SIG-M5 treated with dmso at 0.1 percent for 504 hours (cell line): ENCODE data around the gene ZFAND3.

Source experiments
- DNase-seq: peaks from one replicate; lab custom pipeline; 2025; ENCODE audit not compliant: unreplicated experiment; lab: John Stamatoyannopoulos, UW

ZFAND3 gene

DNA sequence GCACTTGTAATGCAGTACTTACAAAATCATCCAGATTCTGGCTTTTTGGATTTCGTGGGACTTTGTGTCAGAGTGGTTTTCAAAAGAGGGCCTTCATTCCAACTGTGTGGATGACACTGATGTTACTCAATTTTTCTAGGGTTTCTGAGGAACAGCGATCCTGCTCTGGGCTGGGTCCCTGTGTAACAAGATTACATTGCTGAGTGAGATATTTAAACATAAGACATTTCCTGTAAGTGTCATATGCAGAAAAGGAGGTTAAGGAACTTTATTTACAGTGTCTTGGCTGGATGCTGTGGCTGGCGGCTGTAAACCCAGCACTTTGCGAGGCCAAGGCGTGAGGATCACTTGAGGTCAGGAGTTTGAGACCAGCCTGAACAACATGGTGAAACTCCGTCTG lies 6.7 kb downstream of the ZFAND3 start:
- no peak for DNase-seq

DNA sequence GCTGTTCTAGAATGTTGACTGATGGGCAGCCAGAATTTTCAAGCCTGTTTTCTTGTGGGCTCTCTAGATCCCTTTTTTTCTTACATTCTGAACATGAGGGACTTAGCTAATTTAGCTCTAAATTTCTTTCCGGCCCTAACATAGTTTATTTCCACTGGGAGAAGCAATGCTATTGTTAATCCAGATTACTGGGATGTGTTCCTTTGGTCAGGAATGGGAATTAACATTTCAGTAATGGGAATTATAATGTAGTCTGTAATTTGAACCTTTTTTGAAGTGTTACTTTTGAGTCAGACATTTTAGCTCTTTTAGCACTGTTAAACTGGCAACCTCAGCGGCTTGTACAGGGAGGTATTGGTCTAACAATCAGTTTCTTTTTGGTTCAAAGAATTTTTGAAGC lies 7.5 kb downstream of the ZFAND3 start:
- DNase-seq: no peak

DNA sequence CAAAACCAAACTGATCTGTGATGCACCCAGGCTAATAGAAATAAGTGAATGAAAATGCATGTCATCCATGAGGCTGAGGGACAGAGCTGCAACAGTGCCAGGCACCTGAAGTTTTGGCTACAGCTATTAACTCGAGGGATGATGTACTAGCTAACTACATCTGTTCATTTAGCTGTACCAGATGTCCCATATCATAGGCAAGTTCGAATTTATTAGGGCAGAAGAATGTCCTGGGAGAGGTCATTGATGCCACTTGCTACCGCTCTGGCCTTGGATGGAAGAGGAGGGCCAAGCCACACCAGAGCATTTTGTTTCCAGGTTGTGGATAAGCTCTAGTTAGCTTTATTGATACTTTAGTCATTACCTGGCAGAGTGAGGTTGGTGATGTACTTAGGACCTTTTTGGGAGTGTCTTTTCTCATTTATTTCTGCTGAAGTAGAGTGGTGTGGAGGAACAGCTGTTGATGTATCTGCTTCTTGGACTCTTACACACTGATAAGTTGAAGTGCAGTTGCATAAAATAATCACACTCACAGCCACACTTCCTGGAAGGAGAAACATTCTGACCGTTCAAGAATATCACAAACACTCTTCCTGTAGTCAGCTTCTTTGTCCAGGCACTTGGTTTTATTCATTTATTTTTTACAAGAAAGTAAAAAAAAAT lies 8.2 kb downstream of the ZFAND3 start:
- DNase-seq: no peak

DNA sequence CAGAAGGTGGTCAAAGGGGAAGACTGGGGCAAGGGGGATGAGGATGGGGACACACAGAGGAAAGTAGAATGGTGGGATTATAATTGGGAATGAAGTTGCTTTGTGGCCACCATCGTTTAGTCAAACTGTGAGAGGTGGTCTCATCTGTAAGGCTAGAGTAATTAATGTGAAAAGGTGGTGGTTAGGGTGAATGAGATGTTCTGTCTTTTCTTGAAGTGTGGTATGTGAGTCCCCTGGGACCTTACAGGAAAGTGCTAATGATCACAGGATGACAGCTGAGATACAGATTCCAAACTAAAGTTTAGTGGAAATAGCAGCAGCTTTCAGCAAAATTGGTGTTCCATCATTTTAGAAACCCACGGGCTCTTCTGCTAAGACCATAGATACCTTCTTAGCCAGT lies 10.7 kb downstream of the ZFAND3 start:
- DNase-seq: no peak

DNA sequence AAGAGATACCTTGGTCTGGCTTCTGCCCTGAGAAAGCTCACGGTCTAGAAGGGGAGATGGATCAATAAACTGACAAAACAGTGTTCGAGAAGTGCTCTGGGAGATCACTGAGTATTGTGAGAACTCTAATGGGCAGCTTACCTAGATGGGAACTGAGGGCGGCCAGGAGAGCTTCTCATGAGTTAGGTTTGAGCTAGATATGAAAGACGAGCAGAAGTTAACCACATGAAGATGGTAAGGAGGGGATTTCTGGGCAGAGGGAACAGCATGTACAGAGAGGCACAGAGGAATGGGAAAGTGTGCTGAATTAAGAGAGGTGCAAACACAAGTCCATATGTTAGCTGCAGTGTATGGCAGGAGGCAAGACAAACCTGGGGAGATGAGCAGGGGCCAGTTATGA lies 11.9 kb downstream of the ZFAND3 start:
- DNase-seq: no peak

DNA sequence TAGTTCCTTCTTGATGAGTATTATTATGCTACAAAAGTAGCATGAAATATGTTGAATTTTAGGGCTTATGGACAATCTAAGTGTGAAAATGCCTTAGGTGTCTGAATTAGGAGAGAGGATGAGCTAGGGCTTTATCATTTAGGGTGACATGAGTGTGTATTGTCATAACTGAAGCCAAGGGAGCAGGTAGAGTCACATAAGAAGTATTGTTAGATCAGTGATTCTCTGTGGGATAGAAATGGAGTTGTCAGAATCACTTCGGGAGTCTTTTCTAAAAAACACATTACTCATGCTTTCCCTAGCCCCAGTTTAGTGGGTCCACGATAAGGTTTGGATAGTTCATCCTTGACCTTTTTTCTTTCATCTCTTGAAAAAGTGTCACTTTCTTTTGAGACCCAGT lies 16.4 kb downstream of the ZFAND3 start:
- DNase-seq: no peak

DNA sequence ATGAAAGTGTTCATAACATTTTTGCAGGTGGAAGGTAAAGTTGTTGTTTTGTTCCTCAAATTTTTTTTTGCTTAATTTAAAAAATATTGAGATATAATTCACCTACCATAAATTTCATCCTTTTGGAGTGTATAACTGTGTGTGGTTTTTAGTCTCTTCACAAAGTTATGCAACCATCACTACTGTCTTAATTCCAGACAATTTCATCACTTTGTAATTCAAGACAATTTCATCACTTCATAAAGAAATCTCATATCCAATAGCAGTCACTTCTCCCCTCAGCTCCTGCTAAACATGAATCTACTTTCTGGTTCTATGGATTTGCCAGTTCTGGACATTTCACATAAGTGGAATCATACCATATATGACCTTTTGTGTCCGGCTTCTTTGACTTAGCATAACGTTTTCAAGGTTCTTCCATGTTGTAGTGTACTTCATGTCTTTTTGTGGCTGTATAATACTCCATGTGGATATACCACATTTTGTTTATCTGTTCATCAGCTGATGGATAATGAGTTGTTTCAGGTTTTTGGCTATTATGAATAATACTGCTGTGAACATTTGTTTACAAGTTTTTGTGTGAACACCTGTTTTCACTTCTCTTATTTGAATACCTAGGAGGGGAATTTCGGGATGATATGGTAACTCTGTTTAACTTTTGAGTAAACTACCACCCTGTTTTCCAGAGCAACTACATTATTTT lies 18.8 kb downstream of the ZFAND3 start:
- peak; percentile 20 for DNase-seq

DNA sequence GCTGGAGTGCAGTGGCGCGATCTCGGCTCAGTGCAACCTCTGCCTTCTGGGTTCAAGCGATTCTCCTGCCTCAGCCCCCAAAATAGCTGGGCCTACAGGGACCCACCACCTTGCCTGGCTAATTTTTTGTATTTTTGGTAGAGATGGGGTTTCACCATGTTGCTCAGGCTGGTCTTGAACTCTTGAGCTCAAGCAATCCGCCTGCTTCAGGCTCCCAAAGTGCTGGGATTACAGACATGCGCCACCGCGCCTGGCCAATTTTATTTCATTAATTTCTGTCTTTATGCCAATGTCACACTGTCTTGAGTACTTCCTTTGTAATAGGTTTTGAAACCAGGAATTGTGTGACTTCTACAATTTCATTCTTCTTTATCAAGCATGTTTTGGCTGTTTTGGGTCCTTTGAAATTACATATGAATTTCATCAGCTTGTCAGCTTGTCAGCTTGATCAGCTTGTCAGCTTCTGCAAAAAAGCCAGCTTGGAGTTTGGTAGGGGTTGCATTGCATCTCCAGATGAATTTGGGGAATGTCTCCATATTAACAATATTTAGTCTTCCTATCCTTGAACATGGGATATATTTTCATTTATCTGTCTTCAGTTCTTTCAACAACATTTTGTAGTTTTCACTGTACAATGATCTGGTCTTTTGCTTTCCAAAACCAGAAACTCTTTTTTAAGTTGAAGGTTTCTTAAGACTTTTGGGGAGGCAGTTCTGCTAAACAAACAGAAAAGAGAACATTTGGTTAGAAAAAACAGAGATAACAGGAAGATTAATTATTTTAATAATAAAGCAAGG lies 20.8 kb downstream of the ZFAND3 start:
- DNase-seq: no peak

DNA sequence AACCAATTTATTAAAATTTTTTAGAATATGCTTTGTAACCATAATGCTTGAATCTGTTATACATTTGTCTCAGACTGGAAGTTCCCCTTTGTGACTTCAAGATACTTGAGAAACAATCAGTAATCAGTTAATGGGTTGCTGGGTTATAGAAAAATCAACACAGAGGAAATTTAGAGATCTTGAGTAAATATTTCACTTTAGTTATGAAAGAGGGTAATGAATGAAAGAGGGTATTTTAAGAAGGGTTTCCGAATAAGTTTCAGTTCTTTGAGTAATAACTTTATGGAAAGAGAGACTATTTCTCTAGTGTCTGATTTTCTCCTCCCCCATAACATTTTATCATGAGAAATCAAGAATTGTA lies 21.4 kb downstream of the ZFAND3 start:
- no peak for DNase-seq

DNA sequence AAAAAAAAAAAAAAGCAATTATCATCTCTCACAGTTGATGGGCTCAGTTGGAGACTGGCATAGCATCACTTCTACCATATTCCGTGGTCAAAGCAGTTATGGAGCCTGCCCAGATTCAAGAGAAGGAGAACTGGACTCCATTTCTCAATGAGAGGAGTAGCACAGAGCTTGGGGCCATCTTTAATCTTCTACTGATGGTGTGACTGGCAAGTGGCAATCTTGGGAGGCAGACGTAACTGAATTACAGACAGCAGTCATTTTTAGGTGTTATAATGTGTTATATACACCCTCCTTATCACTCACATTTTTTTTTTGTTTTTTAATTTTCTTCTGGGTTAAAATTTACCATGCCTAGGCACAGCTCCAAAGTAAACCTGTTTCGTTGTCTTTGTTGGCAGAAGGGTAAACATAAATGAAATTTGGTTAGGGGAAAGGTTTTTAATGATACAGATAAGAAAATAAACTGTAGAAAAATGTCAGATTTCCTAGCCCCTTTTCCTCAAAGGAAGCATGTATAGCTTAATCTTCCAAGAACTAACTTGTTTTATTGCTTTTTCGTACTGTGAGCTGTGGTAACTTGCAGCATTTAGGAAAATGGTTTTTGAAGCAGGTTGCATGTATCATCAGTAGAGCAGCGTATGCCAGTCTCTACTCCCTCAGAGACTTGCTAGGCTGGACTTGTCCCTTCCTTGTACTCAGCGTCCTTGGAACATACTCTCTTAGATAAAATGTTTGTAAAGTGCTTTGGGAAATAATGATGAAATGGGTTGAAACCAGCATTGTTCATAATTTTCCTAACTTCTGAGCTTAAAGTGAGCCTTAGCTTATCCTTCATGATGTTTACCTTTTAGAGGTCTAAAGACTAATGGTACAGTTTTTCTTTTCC lies 25.7 kb downstream of the ZFAND3 start:
- no peak for DNase-seq

DNA sequence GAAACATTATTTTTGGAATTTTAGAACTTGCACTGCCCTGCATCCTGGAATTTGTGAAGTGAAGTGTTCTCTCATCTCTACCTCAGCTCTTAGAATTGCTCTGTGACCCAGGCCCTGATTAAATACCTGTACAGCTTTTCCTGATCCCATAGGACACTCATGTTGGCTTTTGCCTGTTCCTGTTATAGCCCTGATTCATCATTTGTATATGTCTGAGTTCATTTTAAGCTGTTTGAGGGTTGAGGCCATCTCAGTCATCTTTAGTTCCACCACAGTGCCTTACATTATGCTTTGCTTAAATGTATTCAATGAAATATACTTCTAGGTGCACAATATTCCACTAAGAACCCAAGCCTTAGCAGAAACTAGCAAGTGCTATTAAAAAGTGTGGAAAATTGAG lies 26.4 kb downstream of the ZFAND3 start:
- no peak for DNase-seq

DNA sequence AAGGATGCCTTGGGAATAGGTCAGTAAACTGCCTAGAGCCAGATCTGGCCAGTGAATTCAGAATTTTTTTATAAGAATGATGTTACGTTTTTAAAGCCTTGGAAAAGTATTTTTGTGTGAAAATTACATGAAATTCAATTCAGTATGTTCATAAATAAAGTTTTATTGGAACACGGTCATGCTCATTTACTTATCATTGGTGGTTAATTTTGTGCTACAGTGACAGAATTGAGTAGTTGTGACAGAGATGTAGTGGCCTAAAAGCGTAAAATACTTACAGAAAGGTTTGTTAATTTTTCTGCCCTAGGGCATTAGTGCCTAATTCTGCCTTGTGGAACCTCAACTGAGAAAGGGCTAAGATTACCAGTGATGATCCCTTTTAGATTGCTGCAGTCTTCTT lies 28.2 kb downstream of the ZFAND3 start:
- no peak for DNase-seq

DNA sequence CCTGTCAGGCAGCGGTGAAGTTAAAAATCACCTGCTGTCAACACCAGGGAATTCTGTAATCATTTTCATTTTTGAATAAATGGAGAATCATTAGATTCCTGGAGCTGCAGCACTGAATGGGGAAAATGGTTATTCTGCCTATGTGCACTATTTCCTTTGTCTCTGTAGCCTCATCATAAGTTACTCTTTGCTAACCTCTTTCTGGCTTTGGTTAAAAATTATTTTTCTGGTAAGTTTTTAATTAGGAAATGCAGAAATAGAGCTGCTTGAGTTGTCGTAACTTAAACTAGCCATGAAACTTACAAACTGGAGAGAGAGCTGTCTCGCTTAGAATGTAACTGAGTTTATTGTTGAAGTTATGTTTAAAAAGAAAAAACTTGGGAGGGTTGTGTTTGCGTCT lies 28.8 kb downstream of the ZFAND3 start:
- DNase-seq: no peak

DNA sequence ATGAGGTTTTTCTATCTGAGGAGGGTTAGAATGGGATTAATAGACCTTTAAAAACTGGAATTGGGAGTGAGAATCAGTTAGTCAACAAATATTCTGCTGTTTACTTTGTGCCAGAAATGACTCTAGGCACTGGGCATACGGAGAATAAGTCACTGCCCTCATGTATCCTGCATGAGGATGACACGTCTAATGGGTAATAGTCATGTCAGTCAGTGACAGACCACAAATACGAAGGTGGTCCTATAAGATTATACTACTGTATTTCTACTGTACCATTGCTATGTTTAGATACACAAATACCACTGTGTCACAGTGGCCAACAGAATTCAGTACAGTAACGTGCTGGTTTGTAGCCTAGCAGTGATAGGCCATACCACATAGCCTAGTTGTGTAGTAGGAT lies 30.7 kb downstream of the ZFAND3 start:
- no peak for DNase-seq

DNA sequence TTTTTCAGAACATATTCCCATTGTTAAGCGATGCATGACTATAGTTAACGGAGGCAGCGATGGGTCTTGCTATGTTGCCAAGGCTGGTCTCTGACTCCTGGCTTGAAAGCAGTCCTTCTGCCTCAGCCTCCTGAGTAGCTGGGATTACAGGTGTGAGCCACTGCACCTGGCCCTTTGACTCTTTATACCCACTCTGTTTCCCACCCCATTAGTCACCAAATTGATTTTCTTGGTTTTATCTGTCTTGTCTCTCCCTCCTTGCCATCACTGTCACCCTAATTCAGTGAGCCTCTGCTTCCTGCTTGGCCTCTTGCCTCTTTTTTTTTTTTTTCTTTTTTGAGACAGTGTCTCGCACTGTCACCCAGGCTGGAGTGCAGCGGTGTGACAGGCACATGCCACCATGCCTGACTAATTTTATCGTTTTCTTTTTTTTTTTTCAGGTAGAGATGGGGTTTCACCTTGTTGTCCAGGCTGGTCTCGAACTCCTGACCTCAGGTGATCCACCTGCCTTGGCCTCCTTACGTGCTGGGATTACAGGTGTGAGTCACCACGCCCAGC lies 31.3 kb downstream of the ZFAND3 start:
- no peak for DNase-seq

DNA sequence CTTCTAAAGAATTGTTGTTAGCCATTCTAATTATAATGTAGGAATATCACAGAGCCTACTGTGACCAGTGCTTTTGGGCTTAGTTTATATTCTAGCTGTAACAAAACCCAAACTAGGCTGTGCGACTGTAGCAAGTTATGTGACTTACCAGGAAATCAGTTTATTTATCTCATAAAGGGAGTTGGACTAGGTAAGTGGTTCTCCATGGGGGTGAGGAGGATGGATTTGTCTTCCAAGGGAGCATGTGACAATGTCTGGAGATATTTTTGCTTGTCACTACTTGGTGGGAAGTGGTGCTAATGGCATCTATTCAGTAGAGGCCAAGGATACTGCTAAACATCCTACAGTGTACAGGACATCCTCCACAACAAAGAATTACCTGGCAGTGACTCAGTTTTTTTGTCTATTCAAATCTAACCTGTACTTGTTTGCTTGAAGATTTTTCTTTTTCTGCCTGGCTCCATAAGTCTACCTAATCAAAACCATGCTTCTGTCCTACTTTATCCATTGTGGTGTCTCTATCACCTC lies 32.5 kb downstream of the ZFAND3 start:
- DNase-seq: no peak

DNA sequence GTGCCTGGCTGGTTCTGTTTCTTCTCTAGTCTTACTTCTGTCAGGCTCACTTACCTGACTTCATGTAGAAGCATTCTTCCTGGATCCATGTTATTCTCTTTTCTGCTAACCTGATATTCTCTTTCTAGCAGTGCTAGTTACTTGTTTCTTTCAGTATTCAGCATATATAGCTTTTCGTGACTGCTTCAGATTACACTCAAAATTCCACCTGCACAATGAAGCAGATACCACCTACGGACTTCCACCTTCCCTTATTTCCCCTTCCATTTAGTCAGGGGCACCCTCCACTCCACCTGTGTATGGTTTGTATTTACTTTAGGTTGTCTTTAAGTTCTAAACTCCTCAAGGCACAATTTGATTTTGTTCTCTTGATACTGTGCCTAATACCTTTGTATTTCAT lies 36.8 kb downstream of the ZFAND3 start:
- DNase-seq: no peak

DNA sequence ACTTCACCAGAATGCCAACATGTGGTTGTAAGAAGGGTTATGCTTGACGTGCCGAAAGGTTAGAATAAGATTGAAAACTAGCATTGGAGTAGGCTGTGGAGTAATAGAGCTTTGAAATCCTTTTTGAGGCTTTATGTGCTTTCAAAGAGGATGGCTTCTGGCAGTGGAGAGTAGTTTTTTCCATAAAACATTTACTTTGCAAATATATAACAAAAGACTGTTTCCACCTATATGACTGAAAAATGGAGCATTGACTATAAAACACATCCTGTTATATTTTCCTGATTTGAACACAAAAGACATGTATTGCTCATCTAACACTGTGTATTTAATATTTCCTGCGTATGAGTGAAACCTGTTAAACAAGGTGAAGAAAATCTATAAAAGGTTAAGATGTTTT lies 38.8 kb downstream of the ZFAND3 start:
- DNase-seq: no peak

DNA sequence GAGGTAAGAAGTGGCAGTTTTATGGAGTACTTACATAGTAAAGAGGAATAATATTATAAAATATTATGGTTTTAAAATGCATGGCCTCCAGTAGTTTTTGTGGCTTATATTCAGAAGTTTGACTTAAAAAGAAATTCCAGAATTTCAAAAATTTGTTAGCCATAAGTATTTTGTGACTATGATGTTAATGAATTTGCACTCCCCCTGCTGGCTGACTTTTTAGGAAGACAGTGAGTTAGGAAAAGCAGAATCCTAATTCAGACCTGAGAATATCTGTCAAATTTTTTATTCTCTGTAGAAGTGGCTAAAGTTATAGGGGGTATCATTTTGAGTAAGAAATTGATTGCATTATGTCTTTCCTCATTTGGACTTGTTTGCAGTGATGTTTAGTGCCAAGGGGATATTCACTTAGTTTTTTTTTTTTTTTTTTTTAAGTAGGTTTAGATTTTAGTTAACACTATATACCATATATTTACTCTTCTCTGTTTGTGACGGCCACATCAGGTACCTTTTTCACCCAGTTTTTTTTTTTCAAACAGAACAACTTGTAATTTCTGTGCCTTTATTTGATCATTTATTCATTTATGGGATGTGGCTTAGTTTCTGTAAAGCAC lies 40.8 kb downstream of the ZFAND3 start:
- DNase-seq: peak; percentile 8

DNA sequence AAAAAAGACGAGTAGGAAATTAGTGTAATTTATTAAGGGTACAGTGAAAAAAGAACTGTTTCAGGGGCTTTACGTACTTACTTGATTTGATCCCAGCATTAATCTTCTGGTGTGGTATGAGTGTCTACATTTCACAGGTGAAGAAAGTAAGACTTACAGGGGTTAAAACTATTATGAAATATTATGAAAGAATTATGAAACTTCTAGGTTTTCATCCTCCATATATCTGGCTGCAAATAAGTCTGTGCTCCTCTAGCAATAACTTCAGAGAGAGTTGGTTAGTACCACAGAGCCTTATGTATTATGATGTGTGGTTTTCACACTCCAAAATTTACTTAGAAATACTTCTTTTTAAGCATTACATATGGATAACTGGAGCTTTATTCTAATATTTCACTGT lies 41.9 kb downstream of the ZFAND3 start:
- no peak for DNase-seq
